MM.1S (cell line): Measurements from ENCODE around the gene TGFA.

ENCODE experiments used
- CTCF ChIP-seq: fragments of 300-600 bp; sonication (generic); IDR thresholded peaks from 2 replicates; pipeline ENCODE4 v1.5.1; 2016; ENCODE audit warnings: antibody characterized with exemption, low read length, mixed read lengths
- EZH2phosphoT487 ChIP-seq: fragments of 300-600 bp; sonication (generic); IDR thresholded peaks from 2 replicates; pipeline ENCODE4 v1.6.1; 2018; ENCODE audit warnings: antibody characterized with exemption, low read length

- TF ChIP-seq CTCF: no peak
- TF ChIP-seq EZH2phosphoT487: no peak
Observed at GRCh38 chr2:70468878-70469277, 84.7 kb downstream of the TGFA start.
